NCI-H2196 (cell line): ENCODE measurements around the gene FAM168A.
A peak's percentile ranks its signal among the peaks of the same experiment; 100 is the strongest.
"Not testable (repeated sequence)": the region's sequence is repeated elsewhere in the genome, so short reads cannot be mapped to it uniquely, and the experiment has no call there.

ENCODE experiments used
- DNase-seq: peaks from one replicate; lab custom pipeline; 2025; ENCODE audit not compliant: unreplicated experiment; lab: John Stamatoyannopoulos, UW

The FAM168A gene

GRCh38 chr11:73473252-73473651, 124.7 kb downstream of the FAM168A start:
- DNase-seq, result no peak

GRCh38 chr11:73470036-73470612, 127.8 kb downstream of the FAM168A start:
- not testable (repeated sequence) for DNase-seq

DNA sequence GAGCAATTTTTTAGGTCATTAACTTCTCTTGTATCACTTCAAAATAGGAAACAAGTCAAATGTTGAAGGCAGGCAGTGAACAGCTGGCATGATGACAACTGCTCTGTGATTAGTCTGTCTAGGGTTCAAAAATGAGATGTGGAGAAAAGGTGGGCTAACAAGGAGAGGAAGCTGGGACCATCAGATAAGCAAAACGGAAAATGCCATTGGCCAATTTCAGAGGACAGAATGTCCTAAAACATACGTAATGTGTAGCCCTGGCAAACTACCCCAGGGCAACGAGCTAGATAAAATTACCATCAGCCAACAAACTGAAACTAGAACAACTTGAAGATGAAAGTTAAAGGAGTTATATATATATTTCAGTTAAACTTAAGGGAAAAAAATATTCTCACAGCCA, 128.5 kb downstream of the FAM168A start:
- no peak for DNase-seq

GRCh38 chr11:73468590-73469161, 129.2 kb downstream of the FAM168A start:
- DNase-seq, result peak; percentile 9

GRCh38 chr11:73467505-73467904, 130.4 kb downstream of the FAM168A start:
- DNase-seq, result no peak

DNA sequence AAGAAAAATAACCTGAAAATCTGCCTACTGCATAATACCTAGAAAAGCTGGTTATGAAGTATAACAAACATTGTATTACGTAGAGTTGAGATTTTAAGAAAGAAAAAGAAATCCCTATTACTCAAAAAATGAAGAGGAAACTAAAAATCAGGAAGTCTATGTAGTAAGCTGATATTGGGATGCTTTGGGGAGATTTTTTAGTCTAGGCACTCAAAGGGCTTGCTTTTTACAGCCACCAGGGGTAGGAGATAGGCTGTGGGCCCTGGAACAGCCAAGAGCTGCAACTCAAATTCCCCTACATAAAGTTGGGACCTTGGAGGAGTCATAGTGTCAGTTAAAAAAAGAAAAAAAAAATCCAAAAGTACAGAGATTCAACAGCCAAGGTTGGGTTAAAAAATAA, 131.3 kb downstream of the FAM168A start:
- no peak for DNase-seq

DNA sequence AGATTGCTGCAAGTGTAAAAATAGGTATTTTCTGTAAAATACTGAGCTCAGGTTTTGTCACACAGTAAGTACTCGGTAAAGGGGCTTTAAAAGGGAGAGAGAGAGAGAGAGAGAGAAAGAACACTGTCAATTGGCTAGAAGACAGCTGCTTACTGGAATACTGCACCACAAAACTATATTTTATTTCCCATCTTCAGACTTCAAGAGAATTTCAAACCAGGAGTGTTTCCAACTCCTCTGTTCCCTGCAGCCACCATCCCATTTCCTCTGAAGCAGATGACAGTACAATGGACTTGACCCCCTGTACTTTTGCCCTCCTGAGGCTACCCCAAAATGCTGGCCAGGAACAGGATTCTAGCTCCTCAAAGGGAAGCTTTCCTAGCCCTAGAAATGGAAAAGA, 132.0 kb downstream of the FAM168A start:
- DNase-seq, result no peak

- DNase-seq, result no peak
These were observed 132.8 kb downstream of the FAM168A start for GRCh38 chr11:73465023-73465675.

DNA sequence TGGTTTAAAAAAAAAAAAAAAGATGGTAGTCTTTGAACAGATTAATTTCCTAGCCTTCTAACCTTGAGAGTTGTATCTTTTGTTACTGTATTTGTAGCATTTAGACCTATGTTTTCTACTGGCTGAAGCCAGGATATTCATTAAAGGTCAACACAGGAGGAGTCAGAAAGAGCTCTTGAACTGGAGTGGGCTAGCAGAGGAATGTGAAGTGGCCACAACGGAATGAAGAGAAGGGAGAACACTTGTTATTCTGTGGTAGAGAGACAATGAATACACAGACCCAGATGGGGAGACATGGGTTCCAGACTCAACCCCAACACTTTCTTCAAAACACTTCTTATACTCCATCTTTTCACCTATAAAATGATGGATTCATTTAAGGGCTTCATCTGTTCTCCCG, 133.6 kb downstream of the FAM168A start:
- peak; percentile 52 for DNase-seq

GRCh38 chr11:73463359-73463758, 134.6 kb downstream of the FAM168A start:
- no peak for DNase-seq

DNA sequence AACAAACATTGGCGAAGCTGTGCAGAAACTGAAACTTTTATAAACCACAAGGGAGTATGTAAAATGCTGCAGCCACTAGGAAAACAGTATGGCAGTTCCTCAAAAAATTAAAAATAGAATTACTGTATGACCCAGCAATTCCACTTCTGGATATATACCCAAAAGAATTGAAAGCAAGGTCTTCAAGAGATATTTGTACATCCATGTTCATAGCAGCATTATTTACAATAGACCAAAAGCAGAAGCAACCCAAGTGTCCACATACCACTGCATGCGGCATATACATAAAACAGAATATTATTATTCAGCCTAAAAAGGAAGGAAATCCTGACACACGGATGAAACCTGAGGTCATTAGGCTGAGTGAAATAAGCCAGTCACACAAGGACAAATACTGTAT, 135.9 kb downstream of the FAM168A start:
- DNase-seq, result no peak

GRCh38 chr11:73461335-73461840, 136.5 kb downstream of the FAM168A start:
- no peak for DNase-seq

GRCh38 chr11:73458201-73458600, 139.7 kb downstream of the FAM168A start:
- DNase-seq, result no peak

DNA sequence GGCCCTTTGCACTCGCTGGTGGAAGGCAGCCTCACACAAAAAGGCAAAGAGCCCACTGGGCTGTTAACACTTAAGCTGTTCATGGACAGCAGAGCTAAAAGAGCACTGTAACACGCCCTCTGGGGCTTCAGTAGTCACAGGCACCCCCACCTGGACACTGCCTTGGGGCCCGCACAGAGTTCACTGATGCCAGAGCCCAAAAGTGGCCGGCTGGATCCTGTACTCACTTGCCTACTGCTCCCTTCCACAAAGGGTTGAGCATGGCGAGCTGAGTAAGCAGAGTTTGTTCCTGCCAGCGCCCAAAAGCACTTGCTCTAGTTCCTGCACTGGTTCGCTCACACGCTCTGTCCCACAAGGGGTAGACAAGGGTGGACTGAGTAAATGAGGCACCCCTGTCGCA, 142.9 kb downstream of the FAM168A start:
- no peak for DNase-seq

DNA sequence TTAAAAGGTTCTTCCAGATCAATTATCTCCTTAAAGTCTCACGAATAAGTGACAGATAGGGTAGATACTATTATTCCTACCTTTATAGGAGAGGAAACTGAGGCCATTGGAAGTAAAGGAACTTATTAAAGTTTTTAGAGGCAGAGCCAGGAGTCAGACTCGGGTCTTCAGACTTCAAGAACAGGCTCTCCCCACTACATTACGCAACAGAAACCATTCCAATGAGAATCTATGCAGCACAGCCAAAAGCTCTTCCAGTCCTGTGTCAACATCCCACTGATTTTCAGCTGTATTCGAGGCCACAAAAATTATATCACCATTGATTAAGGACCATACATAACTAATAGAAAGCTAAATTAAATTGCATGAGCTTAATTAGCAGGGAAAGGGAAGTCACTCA, 144.3 kb downstream of the FAM168A start:
- no peak for DNase-seq

GRCh38 chr11:73452726-73453125, 145.2 kb downstream of the FAM168A start:
- DNase-seq, result no peak

DNA sequence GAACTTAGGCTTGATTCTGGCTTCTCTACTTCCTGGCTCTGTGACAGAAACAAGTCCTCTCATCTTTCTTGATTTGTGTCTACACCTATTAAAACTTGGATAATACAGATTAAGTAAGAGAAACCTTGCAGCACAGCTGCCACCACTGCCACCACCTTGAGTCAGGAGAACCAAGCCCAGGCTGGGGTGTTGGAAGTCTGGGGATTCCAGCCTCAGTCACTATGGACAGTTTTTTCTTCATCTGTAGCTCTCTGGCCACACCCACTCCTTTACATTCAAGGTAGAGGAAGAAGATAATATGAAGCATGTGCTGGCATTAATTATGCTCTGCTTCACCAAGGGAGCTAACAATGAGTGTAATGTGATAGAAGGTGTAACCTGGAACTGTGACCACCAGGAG, 146.0 kb downstream of the FAM168A start:
- no peak for DNase-seq

GRCh38 chr11:73446766-73447165, 151.1 kb downstream of the FAM168A start:
- DNase-seq, result no peak

DNA sequence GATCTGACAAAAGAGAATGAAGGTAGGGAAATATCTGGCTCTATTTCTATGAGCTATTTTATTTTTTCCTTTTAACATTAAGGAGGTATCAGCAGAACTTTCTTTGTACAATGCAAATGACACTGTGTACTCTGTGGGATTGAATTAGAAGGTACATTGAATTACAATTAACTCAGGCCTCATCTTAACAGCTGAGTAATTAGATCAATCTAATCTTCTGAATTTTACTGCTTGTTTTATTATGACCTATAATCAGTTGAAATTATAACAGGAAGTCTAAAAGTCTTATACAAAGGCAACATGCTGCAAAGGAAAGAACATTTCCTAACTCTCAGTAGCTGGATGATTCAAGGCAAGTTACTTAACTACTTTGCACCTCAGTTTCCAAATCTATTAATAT, 151.9 kb downstream of the FAM168A start:
- no peak for DNase-seq

DNA sequence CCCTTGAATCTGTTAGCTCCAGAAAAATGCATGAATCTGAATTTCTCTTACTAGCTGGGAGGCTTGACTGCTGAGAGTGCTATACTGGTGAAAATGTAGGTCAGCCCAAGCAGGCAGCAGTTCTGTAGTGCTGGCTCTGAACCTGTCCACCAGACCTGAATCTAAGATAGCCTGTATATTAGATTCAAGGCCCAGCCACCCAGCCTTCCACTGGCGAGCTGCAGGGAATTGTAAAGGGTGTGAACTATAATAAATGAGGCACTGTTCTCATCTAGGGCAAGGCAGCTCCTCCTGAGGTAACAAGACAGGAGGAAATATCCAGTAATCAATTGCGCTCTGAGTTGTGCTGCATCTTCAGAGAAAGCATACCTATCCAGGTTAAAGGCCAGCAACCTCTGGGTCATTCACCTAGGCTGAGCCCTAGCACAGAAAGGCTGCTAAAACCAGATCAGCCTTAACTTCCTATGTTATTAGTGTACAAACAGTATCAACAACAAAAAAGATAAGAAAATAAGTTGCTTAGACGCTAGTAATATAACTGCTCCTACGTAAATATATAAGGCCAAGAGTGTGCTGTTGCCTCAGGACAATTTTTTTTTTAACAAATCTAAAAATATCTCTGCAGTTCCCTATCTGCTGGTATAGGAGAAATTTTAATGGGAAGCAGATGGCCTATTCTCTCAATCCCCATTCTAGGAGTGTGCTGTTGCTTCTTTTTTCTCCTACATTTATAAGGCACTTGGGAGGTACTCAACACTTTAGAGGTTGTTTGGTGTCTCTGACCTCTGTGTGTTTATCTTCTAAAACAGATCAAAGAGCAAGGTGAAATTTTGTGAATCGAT, 158.7 kb downstream of the FAM168A start:
- no peak for DNase-seq

DNA sequence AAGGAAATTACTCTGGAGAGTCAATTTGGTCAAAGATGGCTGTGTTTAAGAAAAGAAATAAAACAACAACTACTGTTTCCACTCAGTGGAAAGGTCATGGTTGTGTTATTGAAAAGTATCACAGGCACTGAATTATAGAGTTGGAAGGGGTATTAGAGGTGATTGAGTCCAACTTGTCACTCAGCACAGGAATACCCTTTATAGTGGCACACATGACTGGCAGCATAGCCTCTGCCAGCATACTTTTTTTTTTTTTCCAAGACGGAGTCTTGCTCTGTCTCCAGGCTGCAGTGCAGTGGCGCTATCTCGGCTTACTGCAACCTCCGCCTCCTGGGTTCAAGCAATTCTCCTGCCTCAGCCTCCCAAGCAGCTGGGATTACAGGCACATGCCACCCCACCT, 161.1 kb downstream of the FAM168A start:
- not testable (repeated sequence) for DNase-seq

DNA sequence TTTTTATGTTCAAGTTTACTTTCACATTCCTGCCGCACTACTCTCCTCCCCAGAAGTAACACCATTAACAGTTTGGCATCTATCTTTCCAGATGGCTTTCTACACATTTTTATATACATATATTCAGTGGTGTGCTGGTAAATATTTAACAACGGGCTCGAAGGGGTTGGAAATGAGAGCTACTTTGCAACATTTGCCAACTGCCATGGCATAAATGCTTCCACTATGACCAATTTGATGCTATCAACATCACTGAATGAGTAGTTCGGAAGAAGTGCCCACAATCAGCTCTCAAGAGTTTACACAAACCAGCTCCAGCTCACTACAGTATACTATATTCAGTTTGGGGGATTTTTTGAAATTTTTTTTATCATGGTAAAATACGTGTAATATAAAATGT, 166.5 kb downstream of the FAM168A start:
- no peak for DNase-seq
